Measurements from ENCODE around the gene NPS. TPM values are rescaled to one million over a fixed set of nuclear protein-coding genes. Genes with fewer than 3 reads are reported as not detected.

Gene NPS
- total RNA-seq = not detected

GRCh38 chr10:127549009-127549408, at the start of gene NPS:
Gene NPS, plus strand, starts transcription at chr10:127549309. Its CDS starts 60 bp downstream, at chr10:127549369.
- Mint-ChIP-seq H3K27me3 (no peaks in the 10 kb centered on the region), H3K36me3 (ENCODE audit: low read depth) (no peaks in the 10 kb centered on the region), H3K27ac (no peak within 1 kb of the TSS), H3K4me3 (no peak within 1 kb of the TSS), H3K9me3 (peaks cover 5% of the 10 kb centered on the region), H3K4me1 (no peaks in the 10 kb centered on the region)
- POLR2A ChIA-PET = no interaction called here
- no peak for DNase-seq
- CTCF ChIA-PET = interaction anchor here (0.7 kb wide), 1 partner anchor 35 kb away, joined by 3 read pairs; no protein-coding TSS in a partner anchor

GRCh38 chr10:127500127-127500526, 49.0 kb upstream of the NPS start:
- no peaks in the 10 kb centered on the region for H3K36me3 Mint-ChIP-seq (ENCODE audit: low read depth)
- DNase-seq = no peak
- no peaks in the 10 kb centered on the region for H3K4me1 Mint-ChIP-seq
- H3K9me3 Mint-ChIP-seq = no peaks in the 10 kb centered on the region
- ChIA-PET POLR2A (no interaction called here), CTCF (no interaction called here)
- no peak overlapping the region for H3K27ac Mint-ChIP-seq
- H3K27me3 Mint-ChIP-seq = no peaks in the 10 kb centered on the region
- no peak overlapping the region for H3K4me3 Mint-ChIP-seq

GRCh38 chr10:127506094-127506493, 43.0 kb upstream of the NPS start:
- DNase-seq = no peak
- Mint-ChIP-seq H3K36me3 (ENCODE audit: low read depth) (no peaks in the 10 kb centered on the region), H3K27ac (no peak overlapping the region), H3K27me3 (no peaks in the 10 kb centered on the region), H3K4me3 (no peak overlapping the region), H3K4me1 (no peaks in the 10 kb centered on the region), H3K9me3 (no peaks in the 10 kb centered on the region)
- POLR2A ChIA-PET = no interaction called here
- CTCF ChIA-PET = interaction anchor here (1.0 kb wide), 1 partner anchor 26 kb away, joined by 3 read pairs; no protein-coding TSS in a partner anchor

GRCh38 chr10:127522298-127522697, 26.8 kb upstream of the NPS start:
- CTCF ChIA-PET = no interaction called here
- Mint-ChIP-seq H3K4me1 (no peaks in the 10 kb centered on the region), H3K27me3 (no peaks in the 10 kb centered on the region), H3K27ac (no peak overlapping the region), H3K36me3 (ENCODE audit: low read depth) (no peaks in the 10 kb centered on the region), H3K4me3 (no peak overlapping the region), H3K9me3 (no peaks in the 10 kb centered on the region)
- POLR2A ChIA-PET = no interaction called here
- DNase-seq = no peak

GRCh38 chr10:127523476-127523875, 25.6 kb upstream of the NPS start:
- H3K27me3 Mint-ChIP-seq = no peaks in the 10 kb centered on the region
- H3K4me3 Mint-ChIP-seq = no peak overlapping the region
- H3K4me1 Mint-ChIP-seq = no peaks in the 10 kb centered on the region
- no peak overlapping the region for H3K27ac Mint-ChIP-seq
- no peak for DNase-seq
- H3K36me3 Mint-ChIP-seq (ENCODE audit: low read depth) = no peaks in the 10 kb centered on the region
- POLR2A ChIA-PET = no interaction called here
- CTCF ChIA-PET = no interaction called here
- no peaks in the 10 kb centered on the region for H3K9me3 Mint-ChIP-seq

GRCh38 chr10:127524229-127524628, 24.9 kb upstream of the NPS start:
- Mint-ChIP-seq H3K36me3 (ENCODE audit: low read depth) (no peaks in the 10 kb centered on the region), H3K9me3 (no peaks in the 10 kb centered on the region), H3K27ac (no peak overlapping the region), H3K27me3 (no peaks in the 10 kb centered on the region), H3K4me3 (no peak overlapping the region), H3K4me1 (no peaks in the 10 kb centered on the region)
- POLR2A ChIA-PET = no interaction called here
- CTCF ChIA-PET = no interaction called here
- no peak for DNase-seq

GRCh38 chr10:127524908-127525665, 24.0 kb upstream of the NPS start:
- no peak for DNase-seq
- H3K36me3 Mint-ChIP-seq (ENCODE audit: low read depth) = no peaks in the 10 kb centered on the region
- no peaks in the 10 kb centered on the region for H3K4me1 Mint-ChIP-seq
- ChIA-PET POLR2A (no interaction called here), CTCF (no interaction called here)
- no peaks in the 10 kb centered on the region for H3K9me3 Mint-ChIP-seq
- no peaks in the 10 kb centered on the region for H3K27me3 Mint-ChIP-seq
- no peak overlapping the region for H3K4me3 Mint-ChIP-seq
- H3K27ac Mint-ChIP-seq = no peak overlapping the region

- Mint-ChIP-seq H3K4me1 (no peaks in the 10 kb centered on the region), H3K36me3 (ENCODE audit: low read depth) (no peaks in the 10 kb centered on the region), H3K27me3 (no peaks in the 10 kb centered on the region), H3K27ac (no peak overlapping the region), H3K4me3 (no peak overlapping the region), H3K9me3 (no peaks in the 10 kb centered on the region)
- ChIA-PET POLR2A (no interaction called here), CTCF (no interaction called here)
- DNase-seq = no peak
Measured at GRCh38 chr10:127525686-127526085, 23.4 kb upstream of the NPS start.

- H3K27ac Mint-ChIP-seq = no peak overlapping the region
- H3K4me1 Mint-ChIP-seq = no peaks in the 10 kb centered on the region
- ChIA-PET CTCF (no interaction called here), POLR2A (no interaction called here)
- no peak for DNase-seq
- H3K9me3 Mint-ChIP-seq = no peaks in the 10 kb centered on the region
- no peak overlapping the region for H3K4me3 Mint-ChIP-seq
- no peaks in the 10 kb centered on the region for H3K27me3 Mint-ChIP-seq
- no peaks in the 10 kb centered on the region for H3K36me3 Mint-ChIP-seq (ENCODE audit: low read depth)
Measured at GRCh38 chr10:127526161-127526560, 22.9 kb upstream of the NPS start.

- H3K27ac Mint-ChIP-seq = peak overlapping the region; percentile 38
- no peak overlapping the region for H3K4me3 Mint-ChIP-seq
- no peak for DNase-seq
- H3K36me3 Mint-ChIP-seq (ENCODE audit: low read depth) = no peaks in the 10 kb centered on the region
- H3K9me3 Mint-ChIP-seq = no peaks in the 10 kb centered on the region
- no peaks in the 10 kb centered on the region for H3K27me3 Mint-ChIP-seq
- ChIA-PET CTCF (no interaction called here), POLR2A (no interaction called here)
- H3K4me1 Mint-ChIP-seq = no peaks in the 10 kb centered on the region
Measured at GRCh38 chr10:127527320-127527719, 21.8 kb upstream of the NPS start.

GRCh38 chr10:127527891-127528290, 21.2 kb upstream of the NPS start:
- ChIA-PET CTCF (no interaction called here), POLR2A (no interaction called here)
- Mint-ChIP-seq H3K4me3 (no peak overlapping the region), H3K27me3 (no peaks in the 10 kb centered on the region), H3K36me3 (ENCODE audit: low read depth) (no peaks in the 10 kb centered on the region), H3K9me3 (no peaks in the 10 kb centered on the region), H3K4me1 (no peaks in the 10 kb centered on the region), H3K27ac (no peak overlapping the region)
- no peak for DNase-seq

GRCh38 chr10:127532193-127532592, 16.9 kb upstream of the NPS start:
- no peaks in the 10 kb centered on the region for H3K9me3 Mint-ChIP-seq
- no peaks in the 10 kb centered on the region for H3K36me3 Mint-ChIP-seq (ENCODE audit: low read depth)
- CTCF ChIA-PET = interaction anchor here (1.1 kb wide), 1 partner anchor 26 kb away, joined by 3 read pairs; no protein-coding TSS in a partner anchor

GRCh38 chr10:127532659-127533058, 16.4 kb upstream of the NPS start:
- Mint-ChIP-seq H3K27ac (no peak overlapping the region), H3K4me3 (no peak overlapping the region), H3K36me3 (ENCODE audit: low read depth) (no peaks in the 10 kb centered on the region), H3K27me3 (no peaks in the 10 kb centered on the region), H3K9me3 (no peaks in the 10 kb centered on the region), H3K4me1 (no peaks in the 10 kb centered on the region)
- no peak for DNase-seq
- POLR2A ChIA-PET = no interaction called here
- CTCF ChIA-PET = interaction anchor here (1.1 kb wide), 1 partner anchor 27 kb away, joined by 3 read pairs; no protein-coding TSS in a partner anchor

More at GRCh38 chr10:127532193-127532592, 16.9 kb upstream of the NPS start:
- Mint-ChIP-seq H3K4me3 (no peak overlapping the region), H3K4me1 (no peaks in the 10 kb centered on the region), H3K27me3 (no peaks in the 10 kb centered on the region), H3K27ac (no peak overlapping the region)
- DNase-seq = no peak
- POLR2A ChIA-PET = no interaction called here

- ChIA-PET POLR2A (no interaction called here), CTCF (no interaction called here)
- no peaks in the 10 kb centered on the region for H3K27me3 Mint-ChIP-seq
- no peak overlapping the region for H3K27ac Mint-ChIP-seq
- no peaks in the 10 kb centered on the region for H3K36me3 Mint-ChIP-seq (ENCODE audit: low read depth)
- no peaks in the 10 kb centered on the region for H3K9me3 Mint-ChIP-seq
- no peaks in the 10 kb centered on the region for H3K4me1 Mint-ChIP-seq
- H3K4me3 Mint-ChIP-seq = no peak overlapping the region
- DNase-seq = no peak
Measured at GRCh38 chr10:127534074-127534473, 15.0 kb upstream of the NPS start.
